K562 (cell line): ENCODE results near the gene CPNE9. TPM values are rescaled to one million over a fixed set of nuclear protein-coding genes. Genes with fewer than 3 reads are reported as not detected.

Experiments
- ATAC-seq: fragments of 200-7000 bp; cut with Tn5 transposase; 3 replicates; pipeline ENCODE4 v1.9.1; 2020; ENCODE audit warnings: moderate library complexity
- BruUV-seq: library from RNA; stranded (reverse); fragments of 400-500 nt; replicated peaks from 2 replicates; lab custom pipeline; 2021; lab: Mats Ljungman, UMichigan
- CTCF ChIA-PET: fragments of 300-600 bp; formaldehyde crosslinking; extraction: SDS; loops from one replicate; lab custom pipeline; 2021; ENCODE audit warnings: low intra/inter-chr PET ratio; lab: Yijun Ruan, JAX
- POLR2A ChIA-PET: fragments of 300-600, 350-650 bp; sonication (Branson Sonifier 250); formaldehyde crosslinking; extraction: SDS; loops from one replicate; lab custom pipeline; 2021; ENCODE audit warnings: antibody characterized with exemption, inconsistent platforms; lab: Yijun Ruan, JAX
- DNase-seq, 4 experiments: peaks; one replicate each; pipeline versions ENCODE4 v3.0.0 to v3.0.0-alpha.2; 2011 to 2018; ENCODE audit warnings: low spot score in 3 of 4, mixed read lengths in 3 of 4; ENCODE audit errors: extremely low read depth in 1 of 4
- FAIRE-seq: peaks from 2 replicates; lab custom pipeline; 2011; peaks lifted over from hg19 to GRCh38; lab: Jason Lieb, UNC
- H2AFZ ChIP-seq: 2 replicates; pipeline ENCODE4 v1.6.0; 2011; ENCODE audit warnings: low read depth, low read length, control low read depth, inconsistent platforms
- H3K27ac ChIP-seq: fragments of 200-600 bp; 3 replicates; pipeline ENCODE4 v1.8.0; 2011; ENCODE audit warnings: low read depth, mild to moderate bottlenecking, control low read depth, inconsistent platforms, low read length, moderate library complexity, mixed read lengths; ENCODE audit errors: extremely low read depth
- H3K27me3 ChIP-seq, 2 experiments: fragments of 300-600 bp in 1 of 2; 2 replicates in 1 of 2; 3 replicates in 1 of 2; pipeline versions ENCODE4 v1.6.0 to v1.8.0; 2011; ENCODE audit warnings: inconsistent platforms in 2 of 2, low read length in 2 of 2, mild to moderate bottlenecking in 1 of 2, mixed read lengths in 1 of 2, moderate library complexity in 1 of 2; ENCODE audit not compliant: control insufficient read depth in 2 of 2, insufficient read depth in 2 of 2
- H3K36me3 ChIP-seq: fragments of 300-600 bp; 3 replicates; pipeline ENCODE4 v1.8.0; 2011; ENCODE audit warnings: mild to moderate bottlenecking, low read length, inconsistent platforms; ENCODE audit not compliant: control insufficient read depth, insufficient read depth
- H3K4me1 ChIP-seq, 2 experiments: fragments of 200-600 bp in 1 of 2; replicated peaks in 1 of 2; 2 replicates in 1 of 2; 3 replicates in 1 of 2; pipeline versions ENCODE4 v1.5.1 to v1.8.0; 2011; ENCODE audit warnings: inconsistent platforms in 2 of 2, low read length in 2 of 2, mild to moderate bottlenecking in 1 of 2, mixed read lengths in 1 of 2, moderate library complexity in 1 of 2; ENCODE audit not compliant: control insufficient read depth in 2 of 2, insufficient read depth in 2 of 2
- H3K4me2 ChIP-seq: 2 replicates; pipeline ENCODE4 v1.6.1; 2011; ENCODE audit warnings: low read length, control low read depth, inconsistent platforms, mixed read lengths; ENCODE audit not compliant: insufficient read depth
- H3K4me3 ChIP-seq: fragments of 200-600 bp; sonication (generic), shearing (Covaris generic); 2 replicates; pipeline ENCODE4 v1.5.1; 2016; ENCODE audit warnings: control low read depth, inconsistent platforms
- H3K79me2 ChIP-seq: fragments of 200-600 bp; 3 replicates; pipeline ENCODE4 v1.8.0; 2011; ENCODE audit warnings: low read length, inconsistent platforms; ENCODE audit not compliant: control insufficient read depth, insufficient read depth
- H3K9ac ChIP-seq, 2 experiments: 2 replicates each; pipeline versions ENCODE4 v1.6.0 to v1.6.1; 2011; ENCODE audit warnings: low read depth in 2 of 2, low read length in 2 of 2, control low read depth in 1 of 2, inconsistent platforms in 1 of 2, mild to moderate bottlenecking in 1 of 2, mixed read lengths in 1 of 2; ENCODE audit not compliant: insufficient read depth in 1 of 2
- H3K9me1 ChIP-seq: one replicate; pipeline ENCODE4 v1.6.0; 2011; ENCODE audit warnings: inconsistent platforms, mild to moderate bottlenecking, low read length, moderate library complexity; ENCODE audit not compliant: control insufficient read depth, insufficient read depth
- H3K9me3 ChIP-seq: replicated peaks from 2 replicates; pipeline ENCODE4 v1.5.1; 2011; ENCODE audit warnings: low read depth, low read length, inconsistent platforms; ENCODE audit not compliant: control insufficient read depth, insufficient read depth
- H4K20me1 ChIP-seq: replicated peaks from 2 replicates; pipeline ENCODE4 v1.6.1; 2011; ENCODE audit warnings: low read length, inconsistent platforms, mixed read lengths; ENCODE audit not compliant: control insufficient read depth, insufficient read depth
- CBX8 ChIP-seq: fragments of 200-600 bp; sonication (generic); IDR thresholded peaks from 2 replicates; pipeline ENCODE4 v1.6.1; 2012; ENCODE audit warnings: borderline replicate concordance, mixed run types, low read depth, mild to moderate bottlenecking, moderate library complexity, mixed read lengths, low read length, control low read depth, inconsistent platforms; ENCODE audit not compliant: poor library complexity, severe bottlenecking; ENCODE audit errors: extremely low read depth
- NFIC ChIP-seq: fragments of 450-650 bp; IDR thresholded peaks from 2 replicates; pipeline ENCODE4 v1.6.1; 2017; ENCODE audit warnings: mild to moderate bottlenecking, inconsistent platforms
- RFX1 ChIP-seq: fragments of 450-650 bp; IDR thresholded peaks from 2 replicates; pipeline ENCODE4 v1.6.1; 2016; ENCODE audit warnings: mild to moderate bottlenecking, moderate library complexity
- TAL1 ChIP-seq: fragments of 450-650 bp; IDR thresholded peaks from 2 replicates; pipeline ENCODE4 v1.6.1; 2016; ENCODE audit warnings: mild to moderate bottlenecking
- WGBS: fragments of 100-300 bp; shearing (Covaris generic); methylation state at CpG from one replicate; pipeline ENCODE4 v1.1.6; 2016; ENCODE audit warnings: low coverage, mixed read lengths; ENCODE audit not compliant: insufficient coverage; ENCODE audit errors: missing lambda C conversion rate; 5-methylcytosine and 5-hydroxymethylcytosine counted together
- in situ Hi-C: fragments of 300-500 bp; cut with MboI; formaldehyde crosslinking; loops from 4 replicates; pipeline ENCODE4 v1.15.0; 2018; ENCODE audit warnings: inconsistent platforms, mixed read lengths
- intact Hi-C: fragments of 100-400 bp; cut with micrococcal nuclease; formaldehyde crosslinking; loops from 2 replicates; pipeline ENCODE4 v1.14.2; 2022
- polyA plus RNA-seq, 8 experiments: library from polyadenylated mRNA; depleted of rRNA in 4 of 8; stranded (reverse) in 5 of 8; unstranded in 3 of 8; fragments of >200 nt; fragmentation: Nextera tagmentation in 2 of 8; fragmentation: Illumina TruSeq in 1 of 8; extraction: Ambion mirVana in 2 of 8; extraction: Trizol in 1 of 8; gene quantifications; 2 replicates each; pipeline versions ENCODE4 v1.2.1 to v1.2.3, GENCODE V29; 2011 to 2014; ENCODE audit warnings: inconsistent platforms in 1 of 8, missing spikeins in 1 of 8
- total RNA-seq, 7 experiments: library from RNA; depleted of rRNA in 6 of 7; stranded (reverse); fragments of >200 nt in 6 of 7; fragmentation: Illumina TruSeq in 2 of 7; extraction: Trizol in 2 of 7; gene quantifications; 2 replicates each; pipeline versions ENCODE4 v1.2.1 to v1.2.3, GENCODE V29; 2011 to 2021; ENCODE audit warnings: low replicate concordance in 1 of 7
- TF ChIP-seq, protein P1 (sequence below): fragments of 450-650 bp; formaldehyde crosslinking; conservative IDR thresholded peaks from 2 replicates; pipeline ENCODE4 v1.4.0; 2022; ENCODE audit warnings: mild to moderate bottlenecking, missing genetic modification characterization

Gene CPNE9
- total and polyA plus RNA-seq, 9 of the 15 experiments (the other 6 are each of a cell fraction or from before 2014, with no cell fraction given) = 0.22 to 0.56 (median 0.29) TPM; not detected in 3

DNA sequence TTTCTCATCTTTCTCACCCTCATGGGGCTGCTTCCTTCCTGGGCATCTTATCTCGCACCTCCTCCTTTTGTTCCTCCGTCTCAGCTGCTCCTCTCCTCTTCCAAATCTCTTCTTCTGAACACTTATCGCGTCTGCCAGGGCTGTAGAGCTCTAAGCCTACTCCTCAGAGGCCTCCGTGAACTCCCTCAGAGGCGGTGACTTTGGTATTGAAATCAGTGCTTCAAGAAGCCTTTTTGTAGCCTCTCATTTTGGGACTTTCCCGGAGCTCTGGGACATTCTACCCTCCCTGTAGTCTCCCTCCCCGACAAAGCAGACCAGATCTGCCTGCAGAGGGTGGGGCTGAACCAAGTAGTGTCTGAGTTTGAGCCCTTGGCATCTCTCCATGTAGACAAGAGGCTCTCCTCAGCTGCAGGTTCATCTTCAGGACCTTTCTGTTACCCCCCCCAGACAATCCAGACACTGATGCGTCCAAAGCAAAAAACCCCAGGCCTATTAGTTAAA lies 17.5 kb upstream of the CPNE9 start (continued):
- TF ChIP-seq, protein P1, sequence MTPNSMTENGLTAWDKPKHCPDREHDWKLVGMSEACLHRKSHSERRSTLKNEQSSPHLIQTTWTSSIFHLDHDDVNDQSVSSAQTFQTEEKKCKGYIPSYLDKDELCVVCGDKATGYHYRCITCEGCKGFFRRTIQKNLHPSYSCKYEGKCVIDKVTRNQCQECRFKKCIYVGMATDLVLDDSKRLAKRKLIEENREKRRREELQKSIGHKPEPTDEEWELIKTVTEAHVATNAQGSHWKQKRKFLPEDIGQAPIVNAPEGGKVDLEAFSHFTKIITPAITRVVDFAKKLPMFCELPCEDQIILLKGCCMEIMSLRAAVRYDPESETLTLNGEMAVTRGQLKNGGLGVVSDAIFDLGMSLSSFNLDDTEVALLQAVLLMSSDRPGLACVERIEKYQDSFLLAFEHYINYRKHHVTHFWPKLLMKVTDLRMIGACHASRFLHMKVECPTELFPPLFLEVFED = no peak
- TF ChIP-seq TAL1 = peak; percentile 73; the same call in 1 of the 2 replicates
- peak; percentile 52 for TF ChIP-seq NFIC

DNA sequence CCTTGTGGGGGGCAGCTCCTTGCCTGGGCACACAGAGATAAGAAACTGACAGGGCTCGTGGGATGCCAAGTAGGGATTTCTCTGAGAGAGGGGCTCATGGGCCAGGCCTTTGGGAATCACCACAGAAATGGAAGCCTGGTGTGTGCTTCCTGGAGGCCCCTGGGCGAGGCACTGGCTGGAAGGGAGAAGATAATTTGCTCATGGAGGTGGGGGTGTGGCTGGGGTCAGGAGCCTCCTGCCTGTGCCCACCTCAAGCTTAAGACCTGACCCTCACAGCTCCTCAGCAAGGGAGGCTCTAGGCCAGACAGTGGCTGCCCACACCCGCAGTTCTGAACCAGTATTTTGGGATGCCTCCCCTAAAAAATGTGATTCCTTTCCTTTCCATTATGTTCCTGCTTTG lies 16.9 kb upstream of the CPNE9 start:
- Histone ChIP-seq H2AFZ (no peak overlapping the region), H4K20me1 (no peaks in the 10 kb centered on the region; the same call in 1 of the 2 replicates)

More for the DNA sequence above, 16.9 kb upstream of the CPNE9 start:
- no peak overlapping the region for H3K4me3 ChIP-seq
- CTCF ChIA-PET = interaction anchor here (0.6 kb wide), 1 partner anchor 240 kb away, joined by 4 read pairs; no protein-coding TSS in a partner anchor
- POLR2A ChIA-PET = interaction anchor here (1.3 kb wide), 1 partner anchor 8 kb away, joined by 6 read pairs; no protein-coding TSS in a partner anchor
- H3K79me2 ChIP-seq = no peaks in the 10 kb centered on the region
- peaks cover 12 to 18% of the 10 kb centered on the region in 2 experiments; a peak in 4 of 5 replicates for H3K4me1 ChIP-seq
- H3K9me3 ChIP-seq = no peaks in the 10 kb centered on the region
- FAIRE-seq (no peak), DNase-seq (no peak), ATAC-seq (no peak)
- no peaks in the 10 kb centered on the region for H3K27me3 ChIP-seq
- WGBS = 76% methylated on average over 3 of the region's 3 CpGs
- intact Hi-C loops = no loop called here
- no TSS peak for BruUV-seq
- H3K27ac ChIP-seq = no peak overlapping the region
- peaks cover 95% of the 10 kb centered on the region; the same call in 2 of the 3 replicates for H3K36me3 ChIP-seq
- in situ Hi-C loops = no loop called here
- no peak overlapping the region for H3K4me2 ChIP-seq
- TF ChIP-seq CBX8 (no peak), RFX1 (no peak)
- no peaks in the 10 kb centered on the region for H3K9me1 ChIP-seq
- peak overlapping the region in 1 of 2 experiments; percentile 12; a peak in 1 of 4 replicates for H3K9ac ChIP-seq
